ENCODE results near the gene SLC5A1.

DNA sequence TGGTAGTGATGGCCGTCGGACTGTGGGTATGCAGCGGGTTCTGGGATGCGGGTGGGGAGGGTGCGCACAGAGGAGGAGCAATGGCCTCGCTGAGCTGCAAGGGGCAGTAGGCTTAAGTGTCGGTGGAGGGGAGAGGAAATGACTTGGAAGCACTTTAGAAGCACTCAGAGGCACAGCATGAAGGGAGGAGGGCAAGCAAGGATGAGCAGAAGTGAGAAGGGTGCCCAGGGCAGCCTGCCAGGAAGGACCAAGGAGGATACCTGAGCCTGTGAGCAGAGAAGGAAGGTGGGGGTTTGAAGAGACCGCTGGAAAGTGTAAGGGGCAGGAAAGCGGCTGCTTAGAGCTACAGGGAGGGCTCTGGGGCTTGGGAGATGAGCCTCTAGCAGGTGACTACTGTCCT lies 330 bp downstream of the SLC5A1 start:
- TF ChIP-seq, protein P1, sequence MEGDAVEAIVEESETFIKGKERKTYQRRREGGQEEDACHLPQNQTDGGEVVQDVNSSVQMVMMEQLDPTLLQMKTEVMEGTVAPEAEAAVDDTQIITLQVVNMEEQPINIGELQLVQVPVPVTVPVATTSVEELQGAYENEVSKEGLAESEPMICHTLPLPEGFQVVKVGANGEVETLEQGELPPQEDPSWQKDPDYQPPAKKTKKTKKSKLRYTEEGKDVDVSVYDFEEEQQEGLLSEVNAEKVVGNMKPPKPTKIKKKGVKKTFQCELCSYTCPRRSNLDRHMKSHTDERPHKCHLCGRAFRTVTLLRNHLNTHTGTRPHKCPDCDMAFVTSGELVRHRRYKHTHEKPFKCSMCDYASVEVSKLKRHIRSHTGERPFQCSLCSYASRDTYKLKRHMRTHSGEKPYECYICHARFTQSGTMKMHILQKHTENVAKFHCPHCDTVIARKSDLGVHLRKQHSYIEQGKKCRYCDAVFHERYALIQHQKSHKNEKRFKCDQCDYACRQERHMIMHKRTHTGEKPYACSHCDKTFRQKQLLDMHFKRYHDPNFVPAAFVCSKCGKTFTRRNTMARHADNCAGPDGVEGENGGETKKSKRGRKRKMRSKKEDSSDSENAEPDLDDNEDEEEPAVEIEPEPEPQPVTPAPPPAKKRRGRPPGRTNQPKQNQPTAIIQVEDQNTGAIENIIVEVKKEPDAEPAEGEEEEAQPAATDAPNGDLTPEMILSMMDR (IDR thresholded peaks at IDR 0.05), result no peak
- no peak for TF ChIP-seq POLR2A (IDR thresholded peaks at IDR 0.05)
